GM23338 (cell line): Measurements from ENCODE around the gene SLC16A7.

Source experiments
- EZH2 ChIP-seq: fragments of 200-600 bp; sonication (generic); IDR thresholded peaks from one replicate; pipeline ENCODE4 v1.8.0; 2017; ENCODE audit warnings: antibody characterized with exemption, mild to moderate bottlenecking, low read depth; ENCODE audit not compliant: unreplicated experiment
- POLR2AphosphoS5 ChIP-seq: IDR thresholded peaks from 2 replicates; pipeline ENCODE4 v1.6.1; 2016; ENCODE audit warnings: antibody characterized with exemption, low read depth
- REST ChIP-seq: IDR thresholded peaks from one replicate; pipeline ENCODE4 v1.6.1; 2018; ENCODE audit warnings: antibody characterized with exemption; ENCODE audit not compliant: unreplicated experiment
- TF ChIP-seq, protein P1 (sequence below), 2 experiments: fragments of 200-600 bp in 1 of 2; sonication (generic) in 1 of 2; conservative IDR thresholded peaks; 2 replicates each; pipeline versions ENCODE4 v1.5.1 to v1.6.1; 2016 to 2017; ENCODE audit warnings: antibody characterized with exemption in 2 of 2, low read depth in 2 of 2, mild to moderate bottlenecking in 2 of 2, moderate library complexity in 1 of 2

DNA sequence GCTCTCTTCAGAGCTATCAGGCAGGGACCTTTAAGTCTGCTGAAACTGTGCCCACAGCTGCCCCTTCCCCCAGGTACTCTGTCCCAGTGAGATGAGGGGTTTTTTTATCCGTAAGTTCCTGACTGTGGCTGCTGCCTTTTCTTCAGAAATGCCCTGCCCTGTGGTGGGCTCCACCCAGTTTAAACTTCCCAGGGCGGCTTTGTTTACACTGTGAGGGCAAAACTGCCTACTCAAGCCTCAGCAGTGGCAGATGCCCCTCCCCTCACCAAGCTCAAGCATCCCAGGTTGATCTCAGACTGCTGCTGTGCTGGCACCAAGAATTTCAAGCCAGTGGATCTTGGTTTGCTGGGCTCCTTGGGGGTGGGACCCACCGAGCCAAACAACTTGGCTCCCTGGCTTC lies 46.9 kb upstream of the SLC16A7 start:
- TF ChIP-seq, protein P1, sequence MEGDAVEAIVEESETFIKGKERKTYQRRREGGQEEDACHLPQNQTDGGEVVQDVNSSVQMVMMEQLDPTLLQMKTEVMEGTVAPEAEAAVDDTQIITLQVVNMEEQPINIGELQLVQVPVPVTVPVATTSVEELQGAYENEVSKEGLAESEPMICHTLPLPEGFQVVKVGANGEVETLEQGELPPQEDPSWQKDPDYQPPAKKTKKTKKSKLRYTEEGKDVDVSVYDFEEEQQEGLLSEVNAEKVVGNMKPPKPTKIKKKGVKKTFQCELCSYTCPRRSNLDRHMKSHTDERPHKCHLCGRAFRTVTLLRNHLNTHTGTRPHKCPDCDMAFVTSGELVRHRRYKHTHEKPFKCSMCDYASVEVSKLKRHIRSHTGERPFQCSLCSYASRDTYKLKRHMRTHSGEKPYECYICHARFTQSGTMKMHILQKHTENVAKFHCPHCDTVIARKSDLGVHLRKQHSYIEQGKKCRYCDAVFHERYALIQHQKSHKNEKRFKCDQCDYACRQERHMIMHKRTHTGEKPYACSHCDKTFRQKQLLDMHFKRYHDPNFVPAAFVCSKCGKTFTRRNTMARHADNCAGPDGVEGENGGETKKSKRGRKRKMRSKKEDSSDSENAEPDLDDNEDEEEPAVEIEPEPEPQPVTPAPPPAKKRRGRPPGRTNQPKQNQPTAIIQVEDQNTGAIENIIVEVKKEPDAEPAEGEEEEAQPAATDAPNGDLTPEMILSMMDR (conservative IDR thresholded peaks at IDR 0.05; ENCODE audit: low read depth in 2 of 2): no peak
- TF ChIP-seq EZH2 (no peak), REST (no peak), POLR2AphosphoS5 (no peak)
